Keratinocyte (primary cell): ENCODE results near the gene TBC1D9B. TPM values are rescaled to one million over a fixed set of nuclear protein-coding genes. Genes with fewer than 3 reads are reported as not detected.
"Not testable (repeated sequence)": the region's sequence is repeated elsewhere in the genome, so short reads cannot be mapped to it uniquely, and the experiment has no call there.

Experiments
- DNase-seq: peaks from one replicate; pipeline ENCODE4 v3.0.0-alpha.2; 2011; ENCODE audit warnings: low read depth, missing footprints, low spot score
- FAIRE-seq: peaks from 2 replicates; lab custom pipeline; 2011; peaks lifted over from hg19 to GRCh38; lab: Jason Lieb, UNC
- H2AFZ ChIP-seq: 2 replicates; pipeline ENCODE4 v1.6.0; 2012; ENCODE audit warnings: low read length, control low read depth, inconsistent platforms; ENCODE audit not compliant: control insufficient read depth
- H3K27ac ChIP-seq: 2 replicates; pipeline ENCODE4 v1.5.1; 2011; ENCODE audit warnings: low read length; ENCODE audit not compliant: control insufficient read depth, insufficient read depth
- H3K27me3 ChIP-seq: 3 replicates; pipeline ENCODE4 v1.6.0; 2011; ENCODE audit warnings: low read length; ENCODE audit not compliant: control insufficient read depth, insufficient read depth; ENCODE audit errors: extremely low read depth
- H3K36me3 ChIP-seq, 2 experiments: 2 replicates in 1 of 2; 3 replicates in 1 of 2; pipeline ENCODE4 v1.5.1; 2011; ENCODE audit warnings: low read length in 2 of 2, mild to moderate bottlenecking in 1 of 2; ENCODE audit not compliant: control insufficient read depth in 2 of 2, insufficient read depth in 2 of 2; ENCODE audit errors: extremely low read depth in 1 of 2
- H3K4me1 ChIP-seq: 3 replicates; pipeline ENCODE4 v1.5.1; 2011; ENCODE audit warnings: low read length; ENCODE audit not compliant: control insufficient read depth, insufficient read depth; ENCODE audit errors: extremely low read depth
- H3K4me2 ChIP-seq: 3 replicates; pipeline ENCODE4 v1.6.0; 2011; ENCODE audit warnings: low read depth, low read length; ENCODE audit not compliant: control insufficient read depth, insufficient read depth; ENCODE audit errors: extremely low read depth
- H3K4me3 ChIP-seq, 3 experiments: fragments of 200-600 bp in 1 of 3; sonication (generic) in 1 of 3; 2 replicates in 2 of 3; 3 replicates in 1 of 3; pipeline ENCODE4 v1.5.1; 2011 to 2016; ENCODE audit warnings: low read length in 3 of 3, mild to moderate bottlenecking in 3 of 3, control low read depth in 2 of 3, inconsistent platforms in 1 of 3, low read depth in 1 of 3, mixed read lengths in 1 of 3, mixed run types in 1 of 3, moderate library complexity in 1 of 3; ENCODE audit not compliant: control insufficient read depth in 2 of 3, insufficient read depth in 2 of 3; ENCODE audit errors: extremely low read depth in 1 of 3
- H3K79me2 ChIP-seq: 2 replicates; pipeline ENCODE4 v1.6.0; 2012; ENCODE audit warnings: low read length; ENCODE audit not compliant: control insufficient read depth, insufficient read depth
- H3K9ac ChIP-seq: 3 replicates; pipeline ENCODE4 v1.6.0; 2011; ENCODE audit warnings: low read length; ENCODE audit not compliant: control insufficient read depth, insufficient read depth; ENCODE audit errors: extremely low read depth
- H3K9me1 ChIP-seq: 3 replicates; pipeline ENCODE4 v1.6.0; 2011; ENCODE audit warnings: low read length; ENCODE audit not compliant: control insufficient read depth, insufficient read depth; ENCODE audit errors: extremely low read depth
- H3K9me3 ChIP-seq: 2 replicates; pipeline ENCODE4 v1.5.1; 2012; ENCODE audit warnings: low read depth, low read length; ENCODE audit not compliant: control insufficient read depth
- H4K20me1 ChIP-seq: 3 replicates; pipeline ENCODE4 v1.6.0; 2011; ENCODE audit warnings: low read length; ENCODE audit not compliant: control insufficient read depth, insufficient read depth; ENCODE audit errors: extremely low read depth
- CTCF ChIP-seq, 3 experiments: IDR thresholded peaks in 1 of 3; conservative IDR thresholded peaks in 1 of 3; optimal IDR thresholded peaks in 1 of 3; 2 replicates in 2 of 3; 3 replicates in 1 of 3; pipeline versions ENCODE3 to v1.5.1; 2011; ENCODE audit warnings: low read length in 3 of 3, mild to moderate bottlenecking in 3 of 3, moderate library complexity in 2 of 3, control low read depth in 1 of 3, inconsistent platforms in 1 of 3; ENCODE audit not compliant: insufficient read depth in 2 of 3; ENCODE audit errors: extremely low read depth in 1 of 3
- EZH2 ChIP-seq: IDR thresholded peaks from one replicate; pipeline ENCODE4 v1.6.1; 2012; ENCODE audit warnings: inconsistent platforms, mild to moderate bottlenecking, low read length, moderate library complexity
- dilution Hi-C: fragments of 300-500 bp; cut with MboI; formaldehyde crosslinking; loops from one replicate; pipeline ENCODE4 v1.7.0; 2020; ENCODE audit warnings: low sequenced_read_pairs; ENCODE audit not compliant: extremely low pct_ligation_motif_present
- polyA plus RNA-seq, 5 experiments: library from polyadenylated mRNA; depleted of rRNA in 3 of 5; stranded (reverse) in 3 of 5; stranded (forward) in 1 of 5; unstranded in 1 of 5; fragments of >200 nt; gene quantifications; 1 replicate in 1 of 5; 2 replicates in 3 of 5; 3 replicates in 1 of 5; pipeline versions ENCODE4 v1.2.1 to v1.2.3, GENCODE V29; 2011 to 2012; ENCODE audit warnings: missing spikeins in 2 of 5, low read depth in 1 of 5, low replicate concordance in 1 of 5

Gene TBC1D9B
- polyA plus RNA-seq, 1 donor (not counting 4 experiments of a cell fraction or from before 2014, with no cell fraction given): 51.4 TPM

- Histone ChIP-seq H3K27ac (no peak overlapping the region), H3K27me3 (no peaks in the 10 kb centered on the region), H3K4me1 (no peaks in the 10 kb centered on the region), H3K4me3 (no peak overlapping the region), H3K9ac (no peak overlapping the region), H2AFZ (no peak overlapping the region), H3K36me3 (peaks cover 18 to 46% of the 10 kb centered on the region in 2 experiments), H3K9me3 (no peaks in the 10 kb centered on the region), H3K79me2 (no peaks in the 10 kb centered on the region), H3K9me1 (no peaks in the 10 kb centered on the region), H4K20me1 (no peaks in the 10 kb centered on the region), H3K4me2 (no peak overlapping the region)
- no peak for TF ChIP-seq CTCF (optimal IDR thresholded peaks at IDR 0.05 in 1 of 3, IDR thresholded peaks at IDR 0.05 in 1 of 3, conservative IDR thresholded peaks at IDR 0.05 in 1 of 3; ENCODE audit: extremely low read depth in 1 of 3, insufficient read depth in 2 of 3, low read length in 3 of 3)
- TF ChIP-seq EZH2: no peak
- DNase-seq: no peak
- FAIRE-seq: no peak
- dilution Hi-C loops: no loop called here
Observed at GRCh38 chr5:179872055-179872827, 35.5 kb downstream of the TBC1D9B start.

GRCh38 chr5:179871533-179871932, 36.2 kb downstream of the TBC1D9B start:
- H3K36me3 ChIP-seq: peaks cover 24 to 51% of the 10 kb centered on the region in 2 experiments
- H3K4me2 ChIP-seq, H3K9ac ChIP-seq, H3K4me3 ChIP-seq, H3K4me1 ChIP-seq, H3K9me1 ChIP-seq, H3K27me3 ChIP-seq, H3K79me2 ChIP-seq, H4K20me1 ChIP-seq, DNase-seq, FAIRE-seq, dilution Hi-C loops, H2AFZ ChIP-seq, H3K9me3 ChIP-seq, H3K27ac ChIP-seq: not testable (repeated sequence)
